Ammon's horn (tissue), 1 donor: ENCODE data around the gene ARSI.

Experiments used
- DNase-seq: peaks from one replicate; pipeline ENCODE4 v3.0.0-alpha.2; 2016; ENCODE audit warnings: low spot score

ARSI gene

DNA sequence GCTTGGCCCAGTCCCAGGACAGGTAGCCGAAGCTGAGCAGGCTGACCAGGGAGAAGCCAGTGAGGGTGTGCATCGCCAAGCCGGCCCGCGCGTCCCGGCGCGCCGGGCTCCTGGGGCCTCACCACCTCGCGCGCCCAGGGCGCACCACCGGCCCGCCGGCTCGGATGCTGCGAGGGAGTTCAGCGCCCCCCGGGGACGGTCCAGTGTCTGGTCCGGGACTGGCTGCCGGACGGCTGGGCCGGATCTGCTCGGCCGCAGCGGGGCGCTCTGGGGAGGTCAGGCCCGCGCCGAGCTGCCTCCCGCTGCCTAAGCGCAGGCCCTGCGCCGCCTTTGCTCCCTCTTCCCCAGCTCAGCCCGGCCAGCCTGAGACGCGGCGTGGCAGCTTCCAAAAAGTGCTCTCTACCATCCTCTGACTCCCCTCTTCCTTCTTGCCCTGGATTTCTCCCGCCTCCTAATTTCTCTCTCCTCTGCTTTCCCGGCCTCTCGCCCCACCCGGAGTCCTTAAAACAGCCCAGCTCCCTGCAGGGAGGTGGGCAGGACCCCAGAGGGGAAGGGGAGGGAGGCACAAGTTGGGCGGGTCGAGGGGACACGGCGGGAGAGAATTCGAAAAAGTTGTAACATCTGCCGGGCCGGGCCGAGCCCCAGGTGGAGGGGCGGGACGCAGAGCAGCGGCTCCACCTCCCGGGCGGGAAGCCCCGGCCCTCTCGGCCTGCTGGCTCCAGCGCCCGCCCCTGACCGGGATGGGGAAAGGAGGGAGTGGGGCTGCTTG is at the start of gene ARSI:
Gene ARSI, minus strand, starts transcription at position 605 of the 769 bp plus-strand sequence. Its CDS starts 532 bp downstream, at position 73.
- no peak for DNase-seq

DNA sequence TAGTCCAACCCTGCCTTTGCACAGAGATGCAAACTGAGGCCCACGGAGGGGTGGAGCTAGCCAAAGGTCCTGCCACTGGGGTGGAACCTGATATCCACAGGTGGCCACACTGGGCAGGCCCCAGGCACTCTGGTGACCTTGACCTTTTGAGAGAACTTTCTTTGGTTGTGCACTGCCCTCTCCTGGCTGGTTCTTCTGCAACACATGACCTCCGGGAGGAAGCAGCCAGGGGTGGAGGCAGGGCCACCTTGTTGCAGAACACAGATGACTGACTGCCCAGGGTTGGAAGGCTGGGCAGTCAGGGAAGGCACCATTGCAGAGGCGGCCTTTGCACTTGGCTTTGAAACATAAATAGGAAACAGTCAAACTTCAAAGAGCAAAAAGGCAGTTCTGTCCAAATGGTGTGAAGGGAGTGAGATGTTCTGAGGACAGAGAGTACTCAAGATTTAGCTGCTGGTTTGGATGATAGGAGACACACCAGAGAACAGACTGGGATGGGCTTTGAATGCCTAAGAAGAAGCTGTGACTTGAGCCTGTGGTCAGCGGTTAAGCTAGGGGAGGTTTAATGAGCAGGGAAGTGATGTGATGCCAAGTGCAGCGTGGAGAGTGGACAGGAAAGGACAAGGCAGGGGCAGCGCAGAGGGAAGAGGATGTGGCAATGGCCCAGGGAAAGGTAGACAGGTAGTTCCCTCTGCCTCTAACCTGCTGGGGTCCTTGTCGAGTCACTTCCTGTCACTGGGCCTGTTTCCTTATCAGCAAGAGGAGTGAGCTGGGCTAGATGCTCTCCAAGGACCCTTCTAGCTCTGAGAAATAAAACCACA is 48.0 kb upstream of the ARSI start:
- peak; percentile 88 for DNase-seq

DNA sequence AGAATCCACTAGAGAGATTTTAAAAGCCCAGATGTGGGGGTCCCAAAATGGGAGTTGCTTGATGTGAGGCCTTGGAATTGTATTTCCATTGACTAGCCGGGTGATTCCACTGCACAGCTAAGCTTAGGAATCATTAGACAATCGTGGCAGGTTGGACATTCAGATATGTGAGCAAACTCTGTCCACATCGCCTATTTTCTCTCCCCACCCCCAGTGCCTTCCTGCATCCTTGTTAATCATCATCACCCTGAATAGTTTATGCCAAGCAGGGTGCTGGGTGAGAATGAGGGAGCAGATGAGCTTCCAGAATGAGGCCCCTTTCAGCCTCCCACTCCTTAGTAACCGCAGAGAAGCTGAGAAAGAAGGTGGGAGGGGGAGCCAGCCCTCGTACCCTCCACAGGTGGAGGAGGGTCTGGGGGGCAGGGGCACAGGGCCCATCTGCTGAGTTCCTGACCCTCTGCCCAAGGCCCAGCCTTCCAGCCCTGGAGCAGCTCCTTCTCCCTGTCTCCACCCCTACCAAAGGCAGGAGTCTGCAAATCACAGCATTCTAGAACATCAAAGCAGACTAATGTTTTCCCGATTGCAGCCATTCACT is 47.1 kb upstream of the ARSI start:
- DNase-seq: peak; percentile 64

DNA sequence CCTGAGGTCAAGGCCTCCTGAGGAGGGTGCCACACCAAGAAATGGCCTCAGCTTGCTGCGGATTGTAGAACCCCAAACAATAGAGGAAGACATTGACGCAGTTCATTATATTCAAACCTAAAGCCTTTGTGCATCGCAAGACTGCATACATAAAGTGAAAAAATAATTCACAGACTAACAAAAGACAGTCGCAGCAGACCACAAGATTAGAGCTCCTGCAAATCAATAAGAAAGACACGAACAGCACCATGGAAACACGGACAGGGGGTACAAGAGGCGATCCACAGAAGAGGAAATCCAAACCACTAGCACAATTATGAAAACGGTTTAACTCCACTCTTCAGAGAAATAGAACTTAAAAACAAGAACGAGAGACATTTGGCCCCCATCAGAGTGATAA is 44.7 kb upstream of the ARSI start:
- DNase-seq: no peak

DNA sequence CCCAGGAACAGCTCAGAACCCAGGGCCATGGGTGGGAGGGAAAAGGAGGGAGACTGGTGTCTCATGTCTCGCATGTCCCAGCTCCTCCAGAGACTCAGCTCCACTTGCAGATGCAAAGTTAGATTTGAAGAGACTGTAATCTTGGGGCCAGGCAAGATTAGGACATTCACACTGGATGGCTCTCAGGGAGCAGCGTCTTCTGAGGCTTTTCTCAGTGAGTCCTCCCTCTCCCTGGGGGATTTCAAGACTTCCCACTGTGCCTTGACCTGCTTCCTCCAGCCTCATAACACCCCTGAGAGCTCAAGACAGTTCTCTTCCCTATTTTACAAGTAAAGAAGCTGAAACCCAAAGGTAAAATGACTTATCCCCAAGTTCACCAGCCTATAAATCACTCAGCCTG is 44.3 kb upstream of the ARSI start:
- DNase-seq: no peak

DNA sequence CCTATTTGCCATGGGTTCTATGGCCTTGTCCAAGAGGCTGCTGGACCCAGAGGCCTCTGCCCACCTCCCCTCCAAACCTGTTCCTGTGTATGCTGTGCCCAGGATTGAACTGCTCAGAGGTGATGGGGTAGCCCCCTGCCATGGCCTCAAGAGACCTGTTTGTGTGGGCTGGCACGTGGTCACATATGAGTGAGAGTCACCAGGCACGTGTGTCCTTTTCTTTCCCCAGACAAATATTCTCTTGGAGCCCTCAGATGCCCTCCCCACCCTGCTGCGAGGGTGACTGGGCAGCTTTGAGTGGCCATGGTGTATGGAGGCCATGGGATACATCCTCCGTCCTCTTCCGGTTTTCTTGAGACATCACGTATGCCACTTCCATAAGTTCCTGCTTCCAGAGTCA is 43.9 kb upstream of the ARSI start:
- DNase-seq: no peak

DNA sequence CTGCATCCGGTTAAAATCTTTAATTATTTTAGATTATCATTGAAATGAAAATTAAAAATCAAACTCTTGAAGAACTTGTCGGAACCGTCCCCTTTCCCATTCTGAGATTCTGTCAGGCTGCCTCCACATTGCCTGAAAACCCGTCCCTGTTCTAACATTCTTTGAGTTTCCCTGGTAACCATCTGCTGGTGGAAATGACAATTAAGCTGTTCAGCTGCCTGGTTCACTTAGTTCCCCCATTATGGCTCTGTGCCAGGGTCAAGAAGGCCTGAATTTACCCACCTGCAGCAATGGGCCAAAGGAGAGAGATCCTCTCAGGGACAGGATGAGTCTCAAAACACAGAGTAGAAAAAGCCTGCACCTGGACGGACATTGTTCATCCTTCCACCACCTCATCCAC is 43.0 kb upstream of the ARSI start:
- DNase-seq: peak; percentile 74

DNA sequence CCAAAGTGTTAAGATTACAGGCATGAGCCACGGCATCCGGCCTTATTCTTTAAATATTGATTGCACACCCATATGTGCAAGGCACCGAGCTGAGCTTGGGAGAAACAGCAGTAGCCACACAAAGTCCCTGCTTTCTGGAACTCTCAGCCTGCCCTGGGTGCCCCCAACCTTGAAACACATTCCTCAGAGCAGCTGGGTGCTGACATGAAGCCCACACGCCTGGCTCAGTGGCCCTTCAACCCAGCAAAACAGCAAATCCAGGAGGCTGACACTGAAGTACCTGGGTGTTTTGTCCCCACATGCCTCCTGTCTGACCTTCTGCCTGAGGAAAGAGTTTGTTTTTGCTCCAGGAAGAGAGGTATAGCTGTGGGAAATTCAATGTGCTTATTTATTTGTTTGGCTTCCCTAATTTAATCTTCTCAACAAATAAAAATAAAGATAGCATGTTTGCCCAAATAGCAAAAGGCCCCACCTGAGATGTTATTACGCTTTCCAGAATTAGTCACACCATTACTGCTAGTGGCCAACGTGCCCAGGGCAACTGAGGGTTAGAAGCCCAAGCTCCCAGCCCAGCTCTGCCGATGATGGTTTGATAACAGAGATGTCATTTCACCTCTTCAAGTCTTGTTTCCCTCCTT is 41.4 kb upstream of the ARSI start:
- no peak for DNase-seq

DNA sequence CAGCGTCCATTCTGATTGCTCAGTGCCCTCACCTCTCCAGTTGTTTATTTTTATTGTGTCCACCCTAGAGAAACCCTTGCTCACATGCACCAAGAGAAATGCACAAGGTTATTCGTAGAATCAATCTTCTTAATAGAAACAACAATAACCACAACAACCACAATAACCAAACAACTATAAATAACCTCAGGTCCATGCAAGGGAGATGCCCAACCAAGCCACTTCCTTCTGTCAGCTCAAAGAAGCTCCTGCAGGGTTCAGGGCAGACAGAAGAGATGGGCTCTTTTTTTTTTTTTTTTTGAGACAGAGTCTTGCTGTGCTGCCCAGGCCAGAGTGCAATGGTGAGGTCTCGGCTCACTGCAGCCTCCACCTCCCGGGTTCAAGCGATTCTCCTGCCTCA is 39.9 kb upstream of the ARSI start:
- no peak for DNase-seq

DNA sequence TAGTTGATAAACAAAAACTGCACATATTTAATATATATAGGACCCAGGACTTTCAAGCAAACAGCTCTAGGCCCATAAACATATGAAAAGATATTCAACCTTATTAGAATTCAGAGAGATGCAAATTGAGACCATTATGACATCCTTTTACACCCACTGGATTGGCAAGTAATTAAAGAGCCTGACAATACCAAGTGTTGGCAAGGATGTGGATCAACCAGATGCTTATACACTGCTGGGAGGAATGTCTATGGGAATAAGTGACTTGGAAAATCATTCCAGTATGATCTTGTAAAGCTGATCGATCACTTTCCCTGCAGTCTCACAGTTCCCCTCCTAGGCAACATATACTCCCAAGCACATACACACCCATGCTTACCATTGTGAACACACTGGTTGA is 39.3 kb upstream of the ARSI start:
- no peak for DNase-seq

DNA sequence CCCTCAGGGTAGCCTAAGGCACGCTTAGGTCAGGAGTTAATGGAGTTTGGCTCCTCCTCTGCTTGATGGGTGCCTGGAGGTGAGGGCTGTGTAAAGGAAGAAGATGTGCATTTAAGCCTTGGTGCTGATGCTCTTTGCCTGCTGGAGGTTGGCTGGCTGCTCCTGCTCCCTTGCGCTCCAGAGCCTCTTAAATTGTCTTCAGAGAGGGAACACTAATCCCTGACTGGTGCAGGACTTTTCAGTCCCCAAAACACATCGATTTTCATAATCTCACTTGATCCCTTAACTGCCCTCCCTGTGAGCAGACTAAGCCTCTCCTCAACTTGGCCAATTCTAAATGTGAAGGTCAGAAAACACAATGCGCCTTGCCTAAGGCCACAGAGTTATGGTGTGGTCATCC is 38.6 kb upstream of the ARSI start:
- no peak for DNase-seq

DNA sequence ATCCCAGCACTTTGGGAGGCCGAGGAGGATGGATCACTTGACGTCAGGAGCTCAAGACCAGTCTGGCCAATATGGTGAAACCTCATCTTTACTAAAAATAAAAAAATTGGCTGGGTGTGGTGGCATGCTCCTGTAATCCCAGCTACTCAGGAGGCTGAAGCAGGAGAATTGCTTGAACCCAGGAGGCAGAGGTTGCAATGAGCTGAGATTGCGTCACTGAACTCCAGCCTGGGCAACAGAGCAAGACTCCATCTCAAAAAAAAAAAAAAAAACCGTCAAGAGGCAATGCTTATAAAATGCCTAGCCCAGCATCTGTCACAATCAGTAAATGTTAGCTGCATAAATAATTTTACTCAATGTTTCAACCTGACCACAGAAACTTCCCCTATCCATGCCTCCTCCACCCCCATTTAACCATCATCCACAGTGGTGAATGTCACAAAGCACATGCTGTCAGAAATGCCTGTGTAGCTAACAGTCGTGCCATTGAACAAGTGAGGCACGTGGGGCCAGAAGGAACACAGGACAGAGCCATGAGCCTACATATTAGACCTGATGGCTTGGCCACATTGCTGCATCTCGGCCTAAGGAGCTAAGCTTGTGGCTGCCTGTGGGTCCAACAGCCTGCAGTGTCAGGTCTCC is 38.0 kb upstream of the ARSI start:
- no peak for DNase-seq

DNA sequence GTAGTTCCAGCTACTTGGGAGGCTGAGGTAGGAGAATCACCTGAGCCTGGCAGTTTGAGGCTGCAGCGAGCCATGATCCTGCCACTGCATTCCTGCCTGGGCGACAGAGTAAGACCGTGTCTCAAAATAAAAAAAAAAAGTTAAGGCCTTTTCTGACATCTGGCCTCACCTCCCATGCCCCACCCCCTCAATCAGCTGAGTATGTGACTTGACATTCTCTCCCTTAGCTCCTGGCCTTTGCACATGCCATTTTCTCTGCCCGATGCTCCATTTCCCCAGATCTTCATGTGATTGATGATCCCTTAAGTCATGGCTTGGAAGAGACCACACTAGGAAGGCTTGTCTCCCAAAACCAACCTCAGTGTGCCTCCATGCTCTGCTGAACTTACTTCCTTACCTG is 37.1 kb upstream of the ARSI start:
- DNase-seq: no peak

DNA sequence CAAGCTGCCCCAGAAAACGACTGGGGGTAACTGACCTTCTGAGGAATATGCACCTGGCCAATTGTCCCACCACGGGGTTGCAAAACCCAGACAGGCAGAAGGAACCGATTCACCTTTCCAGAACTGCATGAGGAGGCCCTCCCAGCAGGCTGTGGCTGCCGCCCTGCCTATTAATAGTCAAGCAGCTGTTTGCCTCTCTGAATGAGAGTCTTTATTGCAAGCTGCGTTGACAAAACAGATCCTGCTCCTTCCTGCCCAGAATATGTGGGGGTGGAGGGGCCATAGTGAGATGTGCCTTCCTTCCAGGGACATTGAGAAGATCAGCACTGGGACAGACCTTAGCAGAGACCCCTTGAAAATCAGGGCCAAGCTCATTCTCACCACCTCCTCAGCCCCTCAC is 36.5 kb upstream of the ARSI start:
- peak; percentile 77 for DNase-seq

DNA sequence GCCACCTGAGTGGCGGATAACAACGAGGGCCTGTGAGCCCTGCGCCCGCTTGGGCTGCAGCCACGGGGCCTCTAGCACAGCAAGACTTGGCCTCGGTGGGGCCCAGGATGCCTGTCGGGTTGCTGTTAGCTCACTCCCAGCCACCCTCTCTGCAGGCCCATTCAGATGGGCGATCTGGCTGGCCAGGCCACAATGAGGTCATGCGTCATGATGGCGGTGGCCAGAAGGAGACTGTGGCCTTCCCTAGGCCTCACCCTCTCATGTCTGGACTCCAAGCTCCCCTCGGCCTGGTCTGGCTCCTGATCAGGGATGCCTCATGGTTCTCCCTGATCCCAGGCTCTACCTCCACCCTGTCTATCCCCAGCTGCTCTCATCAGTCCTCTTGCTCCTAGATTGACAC is 35.8 kb upstream of the ARSI start:
- peak; percentile 37 for DNase-seq

DNA sequence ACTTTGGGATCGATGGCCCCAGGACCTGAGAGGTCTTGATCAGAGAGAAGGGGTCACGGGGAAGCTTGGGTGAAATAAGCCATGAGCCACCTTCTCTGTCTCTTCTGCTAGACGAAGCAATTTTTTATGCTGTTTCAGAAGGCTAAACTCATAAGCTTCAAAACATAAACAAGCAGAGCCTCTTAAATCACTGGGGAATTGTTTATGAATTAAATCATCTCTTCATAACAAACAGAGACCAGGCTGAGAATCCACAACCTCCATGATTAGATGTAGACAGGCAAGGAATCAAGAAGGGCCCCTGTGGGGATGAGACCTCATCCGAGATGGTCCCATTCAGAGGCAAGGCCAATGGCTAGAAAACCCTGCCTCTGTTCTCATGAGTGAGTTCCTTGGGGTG is 33.1 kb upstream of the ARSI start:
- DNase-seq: no peak

DNA sequence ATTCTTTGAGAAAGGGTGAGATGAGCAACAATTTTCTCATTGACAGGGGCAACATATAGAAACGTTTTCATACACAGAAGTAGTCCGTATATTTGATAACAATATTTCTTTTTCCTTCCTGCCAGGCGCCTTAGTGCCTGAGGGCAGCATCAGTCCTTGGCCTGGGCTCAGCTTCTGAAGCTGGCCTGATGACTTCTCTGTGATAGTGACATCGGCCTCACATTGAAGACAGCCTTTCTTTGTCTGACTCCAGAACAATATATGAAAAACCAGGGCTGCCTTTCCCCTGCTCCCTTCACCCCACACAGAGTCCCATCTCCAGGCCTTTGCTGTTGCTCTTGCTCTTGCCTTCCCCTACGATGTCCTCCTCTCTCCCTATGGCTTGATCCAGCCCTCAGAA is 30.7 kb upstream of the ARSI start:
- DNase-seq: peak; percentile 79

DNA sequence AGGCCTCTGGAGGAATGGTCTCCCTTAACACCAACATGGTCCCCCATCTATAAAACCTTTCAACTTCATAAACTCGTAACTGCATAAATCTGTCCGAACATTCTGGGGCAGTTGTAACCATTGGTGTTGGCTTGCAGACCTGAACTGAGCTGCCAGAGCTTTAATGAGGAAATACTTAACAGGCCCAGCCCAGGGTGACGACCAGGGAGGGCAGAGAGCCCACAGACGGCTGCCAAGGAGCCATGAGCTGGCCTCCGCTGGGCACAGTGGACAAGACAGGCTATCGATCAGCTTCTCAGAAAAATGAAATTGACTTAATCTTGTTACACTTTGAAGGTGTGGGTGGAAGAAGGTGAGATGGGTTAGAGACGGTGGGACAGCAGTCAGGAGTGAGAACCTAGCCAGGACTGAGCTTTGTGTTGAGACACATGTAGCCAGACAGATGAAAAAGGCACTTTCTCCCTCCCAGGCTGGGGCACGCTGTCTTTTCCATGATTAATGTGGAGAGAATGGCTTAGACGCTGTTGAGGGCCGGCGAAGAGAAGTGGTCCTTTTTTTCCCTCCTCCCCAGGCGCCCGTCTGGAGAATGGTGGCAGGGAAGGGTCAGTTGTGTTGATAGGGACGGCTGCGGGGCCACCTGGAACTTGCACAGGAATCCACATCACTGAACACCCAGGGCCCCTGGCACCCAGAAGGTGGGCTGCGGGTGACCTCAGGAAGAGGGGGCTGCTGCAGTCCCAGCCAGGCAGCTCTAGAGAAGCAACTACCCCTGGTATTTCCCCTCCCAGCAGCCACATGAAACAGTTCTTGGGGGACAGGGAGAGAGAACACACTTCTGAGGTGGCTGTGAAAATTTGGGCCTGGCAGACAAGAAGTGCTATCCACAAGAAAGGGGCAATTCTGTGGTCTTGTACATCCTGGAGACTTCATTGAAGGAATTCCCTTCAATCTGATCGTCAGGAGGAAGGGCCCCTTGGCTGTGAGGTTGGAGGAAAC is 27.5 kb upstream of the ARSI start:
- DNase-seq: no peak

DNA sequence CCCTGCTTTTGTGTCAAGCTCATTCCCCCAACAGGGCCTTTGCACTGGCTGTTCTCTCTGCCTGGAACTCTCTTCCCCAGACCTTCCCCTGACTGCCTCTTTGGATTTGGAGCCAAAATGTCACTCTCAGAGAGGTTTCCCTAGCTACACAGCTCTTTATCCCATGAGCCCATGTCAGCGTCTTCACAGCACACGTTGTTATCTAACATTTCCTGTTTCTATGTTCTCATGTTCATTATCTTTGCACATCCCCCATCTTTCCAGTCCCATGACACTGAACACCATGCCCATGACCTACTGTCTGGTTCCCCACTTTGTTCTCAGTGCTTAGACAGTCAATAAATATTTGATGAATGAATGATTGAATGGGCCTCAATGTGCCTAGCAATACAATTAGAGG is 26.3 kb upstream of the ARSI start:
- DNase-seq: no peak

DNA sequence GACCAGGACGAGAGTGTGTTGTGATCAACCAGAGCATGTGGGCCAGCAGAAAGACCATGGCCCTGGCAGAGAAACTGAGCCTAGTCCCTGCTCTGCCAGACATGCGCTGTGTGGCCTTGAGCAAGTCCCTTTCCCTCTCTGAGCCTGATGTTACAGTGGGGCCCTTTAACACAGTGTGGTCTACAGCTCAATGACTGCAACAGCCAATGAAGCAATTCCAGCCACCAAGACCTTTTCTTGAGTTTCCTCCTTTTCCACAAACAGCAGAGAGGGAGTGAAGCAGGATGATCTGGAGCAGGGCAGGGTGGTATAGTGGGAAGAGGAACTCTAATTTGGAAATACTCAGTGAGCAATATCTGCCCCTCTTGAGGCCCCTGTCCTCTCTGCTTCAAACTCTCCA is 25.8 kb upstream of the ARSI start:
- DNase-seq: no peak

DNA sequence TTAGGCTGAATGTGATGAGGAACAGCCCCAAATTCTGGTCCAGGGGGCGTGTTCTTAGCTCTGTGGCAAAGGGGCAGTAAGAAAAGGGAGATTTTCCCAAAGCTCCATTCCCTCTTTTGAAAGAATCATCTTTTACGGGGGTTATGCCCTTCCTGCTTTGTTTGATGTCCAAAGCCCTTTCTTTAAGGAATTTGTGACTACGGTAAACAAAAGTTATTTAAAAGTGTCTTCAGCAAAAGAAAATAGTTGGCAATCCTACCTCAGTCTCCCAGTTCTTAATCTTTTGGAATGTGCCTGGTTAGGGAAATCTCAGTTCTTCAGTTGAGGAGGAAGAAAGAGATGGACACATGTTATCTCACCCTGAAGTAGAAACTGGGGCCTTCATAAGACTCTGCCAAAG is 24.4 kb upstream of the ARSI start:
- DNase-seq: no peak
